Endodermal cell (in vitro differentiated cells): ENCODE measurements around the gene EIF4EBP3. TPM values are rescaled to one million over a fixed set of nuclear protein-coding genes. Genes with fewer than 3 reads are reported as not detected.

ENCODE experiments used
- DNase-seq: peaks from one replicate; pipeline ENCODE4 v3.0.0-alpha.2; 2017
- H3K27ac ChIP-seq: 2 replicates; pipeline ENCODE4 v1.5.1; 2013; ENCODE audit warnings: mild to moderate bottlenecking, low read depth, low read length, moderate library complexity
- H3K27me3 ChIP-seq: 2 replicates; pipeline ENCODE4 v1.6.1; 2013; ENCODE audit warnings: mild to moderate bottlenecking, low read length, moderate library complexity; ENCODE audit not compliant: insufficient read depth, control insufficient read depth, poor library complexity, severe bottlenecking
- H3K36me3 ChIP-seq: 2 replicates; pipeline ENCODE4 v1.7.0; 2013; ENCODE audit warnings: mild to moderate bottlenecking, low read length, moderate library complexity; ENCODE audit not compliant: control insufficient read depth, insufficient read depth
- H3K4me1 ChIP-seq: one replicate; pipeline ENCODE4 v1.7.0; 2013; ENCODE audit warnings: low read length; ENCODE audit not compliant: control insufficient read depth, insufficient read depth
- H3K4me3 ChIP-seq: 2 replicates; pipeline ENCODE4 v1.5.1; 2013; ENCODE audit warnings: mild to moderate bottlenecking, low read length, moderate library complexity
- H3K9ac ChIP-seq: 2 replicates; pipeline ENCODE4 v1.6.1; 2013; ENCODE audit warnings: mild to moderate bottlenecking, low read length, moderate library complexity; ENCODE audit not compliant: poor library complexity, severe bottlenecking; ENCODE audit errors: extremely low read depth
- H3K9me3 ChIP-seq: 2 replicates; pipeline ENCODE4 v1.6.1; 2013; ENCODE audit warnings: mild to moderate bottlenecking, low read length, moderate library complexity; ENCODE audit not compliant: control insufficient read depth
- H3K27ac Mint-ChIP-seq: 2 replicates; pipeline ENCODE4 v1.8.0; 2020; ENCODE audit warnings: mixed read lengths
- H3K27me3 Mint-ChIP-seq: 2 replicates; pipeline ENCODE4 v1.8.0; 2021; ENCODE audit warnings: mild to moderate bottlenecking, mixed read lengths; ENCODE audit not compliant: insufficient read depth
- H3K36me3 Mint-ChIP-seq: 2 replicates; pipeline ENCODE4 v1.8.0; 2020; ENCODE audit warnings: low read depth, mixed read lengths
- H3K4me1 Mint-ChIP-seq: 2 replicates; pipeline ENCODE4 v1.8.0; 2020; ENCODE audit warnings: mixed read lengths
- H3K4me3 Mint-ChIP-seq: 2 replicates; pipeline ENCODE4 v1.8.0; 2020; ENCODE audit warnings: mild to moderate bottlenecking, moderate library complexity, mixed read lengths
- H3K9me3 Mint-ChIP-seq: 2 replicates; pipeline ENCODE4 v1.8.0; 2020; ENCODE audit warnings: mild to moderate bottlenecking, mixed read lengths
- WGBS, 2 experiments: methylation state at CpG; one replicate each; pipeline versions ENCODE4 v1.1.5 to v1.1.7; 2013; ENCODE audit warnings: missing lambda C conversion rate in 2 of 2, mixed read lengths in 1 of 2; ENCODE audit not compliant: insufficient coverage in 1 of 2, insufficient read length in 1 of 2; 5-methylcytosine and 5-hydroxymethylcytosine counted together
- total RNA-seq, 2 donors: library from RNA; stranded (reverse); fragmentation: NEBNext Ultra II Directional in 1 of 2; extraction: Animal tissue kit (Norgen Biotek cat#: 25700) in 1 of 2; gene quantifications; 2 replicates in 1 of 2; 3 replicates in 1 of 2; pipeline ENCODE4 v1.2.1, GENCODE V29; 2021
- TF ChIP-seq, protein P1 (sequence below): fragments of 200-600 bp; sonication (generic); conservative IDR thresholded peaks from 2 replicates; pipeline ENCODE4 v1.5.0; 2021; ENCODE audit warnings: antibody characterized with exemption, mild to moderate bottlenecking

EIF4EBP3 gene
- total RNA-seq, 2 donors from 2014 or later, result 5.1 to 6.3 TPM

DNA sequence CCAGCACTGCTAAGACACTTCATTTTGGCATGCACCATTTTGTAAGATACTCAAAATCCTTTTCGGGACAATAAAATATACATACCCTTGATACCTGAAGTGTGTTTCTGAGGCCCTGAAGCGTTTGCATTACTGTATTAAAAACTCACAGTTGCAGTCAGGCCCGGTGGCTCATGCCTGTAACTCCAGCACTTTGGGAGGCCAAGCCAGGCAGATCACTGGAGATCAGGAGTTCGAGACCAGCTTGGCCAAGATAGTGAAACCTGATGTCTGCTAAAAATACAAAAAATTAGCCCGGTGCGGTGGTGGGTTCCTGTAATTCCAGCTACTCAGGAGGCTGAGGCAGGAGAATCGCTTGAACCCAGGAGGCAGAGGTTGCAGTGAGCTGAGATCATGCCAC, 2.5 kb upstream of the EIF4EBP3 start:
- no peaks in the 10 kb centered on the region for H3K27me3 Mint-ChIP-seq
- 95% methylated on average over 7 of the region's 7 CpGs for WGBS, 2 experiments
- no peaks in the 10 kb centered on the region for H3K27me3 ChIP-seq
- H3K9me3 Mint-ChIP-seq, result no peaks in the 10 kb centered on the region
- H3K27ac ChIP-seq, result no peak overlapping the region
- peaks cover 74% of the 10 kb centered on the region for H3K36me3 ChIP-seq
- H3K4me1 Mint-ChIP-seq, result peaks cover 21% of the 10 kb centered on the region
- H3K4me3 Mint-ChIP-seq, result no peak overlapping the region
- H3K4me1 ChIP-seq, result peaks cover 18% of the 10 kb centered on the region
- H3K27ac Mint-ChIP-seq, result no peak overlapping the region
- H3K36me3 Mint-ChIP-seq, result peaks cover 56% of the 10 kb centered on the region
- TF ChIP-seq, protein P1, sequence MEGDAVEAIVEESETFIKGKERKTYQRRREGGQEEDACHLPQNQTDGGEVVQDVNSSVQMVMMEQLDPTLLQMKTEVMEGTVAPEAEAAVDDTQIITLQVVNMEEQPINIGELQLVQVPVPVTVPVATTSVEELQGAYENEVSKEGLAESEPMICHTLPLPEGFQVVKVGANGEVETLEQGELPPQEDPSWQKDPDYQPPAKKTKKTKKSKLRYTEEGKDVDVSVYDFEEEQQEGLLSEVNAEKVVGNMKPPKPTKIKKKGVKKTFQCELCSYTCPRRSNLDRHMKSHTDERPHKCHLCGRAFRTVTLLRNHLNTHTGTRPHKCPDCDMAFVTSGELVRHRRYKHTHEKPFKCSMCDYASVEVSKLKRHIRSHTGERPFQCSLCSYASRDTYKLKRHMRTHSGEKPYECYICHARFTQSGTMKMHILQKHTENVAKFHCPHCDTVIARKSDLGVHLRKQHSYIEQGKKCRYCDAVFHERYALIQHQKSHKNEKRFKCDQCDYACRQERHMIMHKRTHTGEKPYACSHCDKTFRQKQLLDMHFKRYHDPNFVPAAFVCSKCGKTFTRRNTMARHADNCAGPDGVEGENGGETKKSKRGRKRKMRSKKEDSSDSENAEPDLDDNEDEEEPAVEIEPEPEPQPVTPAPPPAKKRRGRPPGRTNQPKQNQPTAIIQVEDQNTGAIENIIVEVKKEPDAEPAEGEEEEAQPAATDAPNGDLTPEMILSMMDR, result no peak
- DNase-seq, result no peak
- H3K9me3 ChIP-seq, result no peaks in the 10 kb centered on the region
- H3K4me3 ChIP-seq, result no peak overlapping the region
- H3K9ac ChIP-seq, result no peak overlapping the region

DNA sequence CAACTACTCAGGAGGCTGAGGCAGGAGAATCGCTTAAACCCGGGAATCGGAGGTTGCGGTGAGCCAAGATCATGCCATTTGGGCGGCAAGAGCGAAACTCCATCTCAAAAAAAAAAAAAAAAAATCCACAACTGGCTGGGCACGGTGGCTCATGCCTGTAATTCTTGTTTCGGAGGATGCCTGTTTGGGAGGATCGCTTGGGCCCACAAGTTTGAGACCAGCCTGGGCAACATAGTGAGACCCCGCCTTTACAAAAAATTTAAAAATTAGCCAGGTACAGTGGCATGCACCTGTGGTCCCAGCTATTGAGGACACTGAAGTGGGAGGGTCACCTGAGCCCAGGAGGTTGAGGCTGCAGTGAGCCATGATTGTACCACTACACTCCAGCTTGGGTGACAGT, 1.9 kb upstream of the EIF4EBP3 start:
- Mint-ChIP-seq H3K9me3 (no peaks in the 10 kb centered on the region), H3K4me1 (peaks cover 21% of the 10 kb centered on the region), H3K4me3 (no peak overlapping the region), H3K36me3 (peaks cover 56% of the 10 kb centered on the region), H3K27me3 (no peaks in the 10 kb centered on the region), H3K27ac (no peak overlapping the region)
- Histone ChIP-seq H3K9me3 (no peaks in the 10 kb centered on the region), H3K27ac (no peak overlapping the region), H3K9ac (no peak overlapping the region), H3K4me1 (peaks cover 18% of the 10 kb centered on the region), H3K27me3 (no peaks in the 10 kb centered on the region), H3K36me3 (peaks cover 74% of the 10 kb centered on the region), H3K4me3 (no peak overlapping the region)
- WGBS, 2 experiments, result 88 to 89% methylated on average over 6 to 10 of the region's 10 CpGs
- DNase-seq, result no peak
- TF ChIP-seq, protein P1, result no peak

DNA sequence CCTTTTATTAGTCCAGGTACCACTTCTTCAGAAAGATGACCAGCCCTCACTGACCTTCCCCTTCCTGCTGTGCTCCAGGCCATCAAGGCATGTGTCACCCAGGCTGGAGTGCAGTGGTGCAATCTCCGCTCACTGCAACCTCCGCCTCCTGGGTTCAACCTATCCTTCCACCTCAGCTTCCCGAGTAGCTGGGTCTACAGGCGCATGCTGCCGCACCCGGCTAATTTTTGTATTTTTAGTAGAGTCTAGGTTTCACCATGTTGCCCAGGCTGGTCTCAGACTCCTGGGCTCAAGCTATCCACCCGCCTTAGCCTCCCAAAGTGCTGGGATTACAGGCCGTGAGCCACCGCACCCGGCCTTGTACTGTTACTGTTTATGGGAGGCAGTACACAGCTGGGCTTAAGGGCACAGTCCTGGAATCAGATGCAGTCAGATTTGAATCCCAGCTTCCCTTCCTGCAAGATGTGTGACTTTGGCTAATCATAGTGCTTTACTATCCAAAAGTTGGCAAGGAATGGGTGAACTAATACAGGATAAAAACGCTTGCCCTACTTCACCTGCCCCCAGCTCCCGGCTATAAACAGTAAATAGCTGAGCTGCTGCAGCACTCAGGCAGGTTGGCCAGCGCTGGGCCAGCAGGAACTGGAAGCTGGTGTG, 483 bp upstream of the EIF4EBP3 start:
- H3K9me3 Mint-ChIP-seq, result no peaks in the 10 kb centered on the region
- peak overlapping the region; percentile 70 for H3K4me3 ChIP-seq

More for the DNA sequence above, 483 bp upstream of the EIF4EBP3 start:
- Histone ChIP-seq H3K4me1 (peaks cover 18% of the 10 kb centered on the region), H3K9me3 (no peaks in the 10 kb centered on the region), H3K36me3 (peaks cover 74% of the 10 kb centered on the region), H3K27ac (peak overlapping the region; percentile 53), H3K27me3 (no peaks in the 10 kb centered on the region), H3K9ac (peak overlapping the region; percentile 38)
- H3K27me3 Mint-ChIP-seq, result no peaks in the 10 kb centered on the region
- TF ChIP-seq, protein P1, result no peak
- H3K4me3 Mint-ChIP-seq, result peak overlapping the region; percentile 57
- peaks cover 54% of the 10 kb centered on the region for H3K36me3 Mint-ChIP-seq
- peak overlapping the region; percentile 95 for H3K27ac Mint-ChIP-seq
- WGBS, 2 experiments, result 74 to 75% methylated on average over 10 to 13 of the region's 13 CpGs
- H3K4me1 Mint-ChIP-seq, result peaks cover 21% of the 10 kb centered on the region
- DNase-seq, result peak; percentile 61
